HG03095 (cell line): ENCODE data around the gene PLAGL2.
"Not testable (repeated sequence)": the region's sequence is repeated elsewhere in the genome, so short reads cannot be mapped to it uniquely, and the experiment has no call there.

Source experiments
- ATAC-seq: cut with Tn5 transposase; IDR thresholded peaks from one replicate; pipeline ENCODE4 v1.9.1; 2021; ENCODE audit warnings: moderate library complexity; ENCODE audit not compliant: unreplicated experiment

PLAGL2 gene

GRCh38 chr20:32205110-32205842, 2.3 kb downstream of the PLAGL2 start:
- ATAC-seq, result no peak

GRCh38 chr20:32204205-32205109, 3.1 kb downstream of the PLAGL2 start:
- no peak for ATAC-seq

- ATAC-seq, result no peak
These were observed 4.0 kb downstream of the PLAGL2 start for GRCh38 chr20:32203356-32204204.

- ATAC-seq, result no peak
These were observed 5.6 kb downstream of the PLAGL2 start for GRCh38 chr20:32201977-32202363.

GRCh38 chr20:32201296-32201976, 6.1 kb downstream of the PLAGL2 start:
- ATAC-seq, result no peak

GRCh38 chr20:32199006-32199405, 8.5 kb downstream of the PLAGL2 start:
- no peak for ATAC-seq

- not testable (repeated sequence) for ATAC-seq
These were observed 10.4 kb downstream of the PLAGL2 start for GRCh38 chr20:32197136-32197535.

- ATAC-seq, result not testable (repeated sequence)
These were observed 10.9 kb downstream of the PLAGL2 start for GRCh38 chr20:32196613-32197012.

GRCh38 chr20:32195581-32195980, 12.0 kb downstream of the PLAGL2 start:
- no peak for ATAC-seq

GRCh38 chr20:32193996-32194395, 13.5 kb downstream of the PLAGL2 start:
- ATAC-seq, result no peak

- not testable (repeated sequence) for ATAC-seq
These were observed 14.2 kb downstream of the PLAGL2 start for GRCh38 chr20:32193336-32193735.

GRCh38 chr20:32192698-32193097, 14.8 kb downstream of the PLAGL2 start:
- no peak for ATAC-seq

GRCh38 chr20:32191873-32192272, 15.7 kb downstream of the PLAGL2 start:
- ATAC-seq, result no peak

- no peak for ATAC-seq
These were observed 16.1 kb downstream of the PLAGL2 start for GRCh38 chr20:32191422-32191821.

- ATAC-seq, result no peak
These were observed 16.7 kb downstream of the PLAGL2 start for GRCh38 chr20:32190616-32191415.

GRCh38 chr20:32189691-32190615, 17.6 kb downstream of the PLAGL2 start:
- no peak for ATAC-seq

- ATAC-seq, result no peak
These were observed 18.5 kb downstream of the PLAGL2 start for GRCh38 chr20:32189123-32189410.

- no peak for ATAC-seq
These were observed 19.0 kb downstream of the PLAGL2 start for GRCh38 chr20:32188376-32189122.
